Measurements from ENCODE around the gene OR56B4.
"Not testable (repeated sequence)": the region's sequence is repeated elsewhere in the genome, so short reads cannot be mapped to it uniquely, and the experiment has no call there.

Gene OR56B4, protein sequence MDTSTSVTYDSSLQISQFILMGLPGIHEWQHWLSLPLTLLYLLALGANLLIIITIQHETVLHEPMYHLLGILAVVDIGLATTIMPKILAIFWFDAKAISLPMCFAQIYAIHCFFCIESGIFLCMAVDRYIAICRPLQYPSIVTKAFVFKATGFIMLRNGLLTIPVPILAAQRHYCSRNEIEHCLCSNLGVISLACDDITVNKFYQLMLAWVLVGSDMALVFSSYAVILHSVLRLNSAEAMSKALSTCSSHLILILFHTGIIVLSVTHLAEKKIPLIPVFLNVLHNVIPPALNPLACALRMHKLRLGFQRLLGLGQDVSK

GRCh38 chr11:6107384-6107783, at the start of gene OR56B4:
OR56B4 (plus strand) TSS chr11:6107684; CDS start chr11:6107779, 95 bp downstream.
- H3K4me3 ChIP-seq (ENCODE audit: low read depth, low read length) = not testable (repeated sequence)

- H3K4me3 ChIP-seq (ENCODE audit: low read depth, low read length) = no peak overlapping the region
- no peak for TF ChIP-seq CTCF (IDR thresholded peaks at IDR 0.05; ENCODE audit: borderline replicate concordance, insufficient read depth, low read depth, low read length)
Observed at GRCh38 chr11:6061475-6061874, 46.0 kb upstream of the OR56B4 start.

DNA sequence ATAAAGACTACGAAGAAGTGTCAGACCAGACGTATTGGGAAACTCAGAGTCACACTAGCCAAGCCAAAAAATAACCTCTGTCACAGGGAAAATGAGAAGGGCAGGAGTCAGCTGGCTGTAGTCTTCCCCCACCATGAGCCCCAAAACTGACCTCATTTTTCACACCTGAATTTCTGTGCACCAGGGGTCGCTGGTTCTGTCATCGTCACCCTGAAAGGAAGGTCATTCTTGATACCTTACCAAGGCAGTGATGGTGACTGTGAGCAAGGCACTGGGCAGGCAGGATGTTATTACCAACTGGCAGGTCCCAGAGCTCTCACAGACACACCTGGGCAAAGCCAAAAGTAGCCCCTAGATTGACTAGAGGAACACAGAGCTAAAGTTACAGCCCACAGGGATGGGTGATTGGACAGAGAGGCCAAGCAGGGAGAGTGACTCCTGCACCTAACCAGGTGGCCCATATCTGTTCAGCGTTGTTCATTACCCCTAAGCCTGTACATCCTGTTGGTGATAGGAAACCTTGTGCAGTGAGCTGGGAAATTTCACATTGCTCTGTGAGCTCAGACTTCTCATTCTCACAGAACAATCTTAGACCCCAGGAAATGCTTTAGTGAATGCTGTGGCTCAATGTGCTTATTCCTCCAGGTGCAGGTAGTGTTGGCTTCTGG, 44.7 kb upstream of the OR56B4 start:
- peak; percentile 26; the same call in 1 of the 2 replicates for TF ChIP-seq CTCF (IDR thresholded peaks at IDR 0.05; ENCODE audit: borderline replicate concordance, insufficient read depth, low read depth, low read length)
- H3K4me3 ChIP-seq (ENCODE audit: low read depth, low read length) = no peak overlapping the region

DNA sequence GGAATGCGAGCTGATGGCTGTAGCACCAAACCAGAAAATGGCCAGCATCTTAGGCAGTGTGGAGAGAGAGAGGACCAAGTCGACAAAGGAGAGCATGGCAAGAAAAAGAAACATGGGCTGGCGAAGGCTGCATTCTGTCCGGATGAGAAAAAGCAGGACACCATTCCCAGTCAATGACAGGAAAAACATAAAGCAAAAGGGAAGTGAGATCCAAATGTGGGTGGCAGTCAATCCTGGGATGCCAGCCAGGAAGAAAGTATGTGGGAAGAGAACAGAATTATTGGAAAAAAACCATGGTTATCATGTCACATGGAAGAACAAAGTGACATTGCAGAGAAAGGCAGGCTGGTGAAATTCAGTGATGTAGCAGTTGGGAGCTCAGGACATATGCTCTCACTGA, 40.0 kb upstream of the OR56B4 start:
- TF ChIP-seq CTCF (IDR thresholded peaks at IDR 0.05; ENCODE audit: borderline replicate concordance, insufficient read depth, low read depth, low read length) = no peak
- H3K4me3 ChIP-seq (ENCODE audit: low read depth, low read length) = no peak overlapping the region

DNA sequence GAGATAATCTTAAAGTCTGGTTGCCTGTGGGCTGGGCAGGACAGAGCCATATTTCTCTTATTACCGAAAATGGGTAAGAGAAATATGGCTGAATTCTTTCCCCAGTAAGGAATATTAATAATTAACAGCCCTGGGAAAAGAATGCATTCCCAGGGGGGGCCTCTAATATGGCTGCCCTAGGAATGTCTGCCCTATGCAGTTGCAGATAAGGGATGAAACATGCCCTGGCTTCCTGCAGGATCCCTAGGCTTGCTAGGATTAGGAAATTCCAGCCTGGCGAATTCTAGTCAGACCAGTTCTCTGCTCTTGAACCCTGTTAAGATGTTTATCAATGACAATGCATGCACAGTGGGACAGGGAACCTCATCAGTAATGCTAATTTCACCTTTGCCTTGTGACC, 31.0 kb upstream of the OR56B4 start:
- not testable (repeated sequence) for H3K4me3 ChIP-seq (ENCODE audit: low read depth, low read length)

GRCh38 chr11:6077723-6078122, 29.8 kb upstream of the OR56B4 start:
- no peak overlapping the region for H3K4me3 ChIP-seq (ENCODE audit: low read depth, low read length)
- no peak for TF ChIP-seq CTCF (IDR thresholded peaks at IDR 0.05; ENCODE audit: borderline replicate concordance, insufficient read depth, low read depth, low read length)

DNA sequence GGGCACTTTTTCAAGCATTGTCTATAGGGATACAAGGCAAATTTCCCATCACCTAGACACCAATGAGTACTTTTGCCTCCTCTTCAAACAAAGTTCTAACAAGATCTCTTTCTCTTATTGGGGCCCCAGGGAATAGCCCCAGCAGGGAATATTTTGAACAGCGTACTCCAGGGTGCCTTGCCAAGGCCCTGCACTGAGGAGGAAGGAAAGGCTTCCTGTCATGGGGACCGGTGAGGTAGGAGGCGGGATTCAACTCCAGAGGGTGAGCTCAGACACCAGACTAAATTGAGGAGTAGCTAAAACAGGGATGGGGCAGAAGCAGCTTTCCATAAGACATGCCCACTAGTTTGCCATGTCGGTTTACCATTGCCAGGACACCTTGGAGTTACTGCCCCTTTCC, 28.0 kb upstream of the OR56B4 start:
- TF ChIP-seq CTCF (IDR thresholded peaks at IDR 0.05; ENCODE audit: borderline replicate concordance, insufficient read depth, low read depth, low read length) = no peak
- no peak overlapping the region for H3K4me3 ChIP-seq (ENCODE audit: low read depth, low read length)

GRCh38 chr11:6083129-6083528, 24.4 kb upstream of the OR56B4 start:
- H3K4me3 ChIP-seq (ENCODE audit: low read depth, low read length) = no peak overlapping the region

More at GRCh38 chr11:6083129-6083528, 24.4 kb upstream of the OR56B4 start:
- no peak for TF ChIP-seq CTCF (IDR thresholded peaks at IDR 0.05; ENCODE audit: borderline replicate concordance, insufficient read depth, low read depth, low read length)
